Endothelial cell of hepatic sinusoid (primary cell): Measurements from ENCODE around the gene IGF2BP2.
"Not testable (repeated sequence)": the region's sequence is repeated elsewhere in the genome, so short reads cannot be mapped to it uniquely, and the experiment has no call there.

Source experiments
- in situ Hi-C: cut with HindIII; loops from 2 replicates; pipeline ENCODE4 v1.10.0; 2017; ENCODE audit warnings: low sequenced_read_pairs

IGF2BP2 gene

GRCh38 chr3:185813205-185813604 lies 11.6 kb downstream of the IGF2BP2 start:
- in situ Hi-C loops = no loop called here

GRCh38 chr3:185807445-185808068 lies 17.3 kb downstream of the IGF2BP2 start:
- in situ Hi-C loops = no loop called here

DNA sequence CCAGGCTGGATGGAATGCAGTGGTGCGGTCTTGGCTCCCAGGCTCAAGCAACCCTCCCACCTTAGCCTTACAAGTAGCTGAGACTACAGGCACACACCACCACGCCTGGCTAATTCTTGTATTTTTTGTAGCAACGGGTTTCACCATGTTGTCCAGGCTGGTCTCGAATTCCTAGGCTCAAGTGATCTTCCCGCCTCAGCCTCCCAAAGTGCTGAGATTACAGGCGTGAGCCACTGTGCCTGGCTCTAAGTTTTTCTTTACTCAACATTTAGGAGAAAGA lies 26.1 kb downstream of the IGF2BP2 start:
- in situ Hi-C loops = not testable (repeated sequence)

DNA sequence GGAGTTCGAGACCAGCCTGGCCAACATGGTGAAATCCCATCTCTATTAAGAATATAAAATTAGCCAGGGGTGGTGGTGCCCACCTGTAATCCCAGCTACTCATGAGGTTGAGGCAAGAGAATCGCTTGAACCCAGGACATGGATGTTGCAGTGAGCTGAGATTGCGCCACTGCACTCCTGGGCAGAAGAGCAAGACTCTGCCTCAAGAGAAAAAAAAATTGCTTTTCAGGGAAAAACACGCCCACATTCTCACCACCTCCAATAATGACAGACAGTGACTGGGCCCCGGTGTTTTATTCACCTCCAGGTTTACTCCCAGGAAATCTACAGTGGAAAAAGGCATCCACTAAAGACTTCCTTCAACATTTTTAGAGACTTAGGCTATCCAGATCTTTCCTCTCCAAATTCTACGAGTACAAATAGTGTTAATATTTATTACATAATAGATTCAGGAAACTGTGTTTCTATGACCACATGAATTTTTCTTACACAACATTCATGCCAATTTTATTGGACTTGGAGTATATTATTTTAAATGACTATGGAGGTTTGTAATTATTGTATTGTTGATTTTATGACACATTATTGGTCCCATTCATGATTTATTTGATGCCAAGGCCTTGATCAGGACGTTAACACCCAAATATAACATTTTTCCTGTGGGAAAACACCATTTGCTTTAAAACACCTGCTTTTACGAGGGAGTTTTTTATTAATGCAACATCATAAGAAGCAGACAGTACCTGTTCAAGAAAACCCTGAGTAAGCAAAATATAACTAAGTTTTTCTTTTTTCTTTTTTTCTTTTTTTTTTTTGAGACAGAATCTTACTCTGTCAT lies 26.6 kb downstream of the IGF2BP2 start:
- in situ Hi-C loops = no loop called here

DNA sequence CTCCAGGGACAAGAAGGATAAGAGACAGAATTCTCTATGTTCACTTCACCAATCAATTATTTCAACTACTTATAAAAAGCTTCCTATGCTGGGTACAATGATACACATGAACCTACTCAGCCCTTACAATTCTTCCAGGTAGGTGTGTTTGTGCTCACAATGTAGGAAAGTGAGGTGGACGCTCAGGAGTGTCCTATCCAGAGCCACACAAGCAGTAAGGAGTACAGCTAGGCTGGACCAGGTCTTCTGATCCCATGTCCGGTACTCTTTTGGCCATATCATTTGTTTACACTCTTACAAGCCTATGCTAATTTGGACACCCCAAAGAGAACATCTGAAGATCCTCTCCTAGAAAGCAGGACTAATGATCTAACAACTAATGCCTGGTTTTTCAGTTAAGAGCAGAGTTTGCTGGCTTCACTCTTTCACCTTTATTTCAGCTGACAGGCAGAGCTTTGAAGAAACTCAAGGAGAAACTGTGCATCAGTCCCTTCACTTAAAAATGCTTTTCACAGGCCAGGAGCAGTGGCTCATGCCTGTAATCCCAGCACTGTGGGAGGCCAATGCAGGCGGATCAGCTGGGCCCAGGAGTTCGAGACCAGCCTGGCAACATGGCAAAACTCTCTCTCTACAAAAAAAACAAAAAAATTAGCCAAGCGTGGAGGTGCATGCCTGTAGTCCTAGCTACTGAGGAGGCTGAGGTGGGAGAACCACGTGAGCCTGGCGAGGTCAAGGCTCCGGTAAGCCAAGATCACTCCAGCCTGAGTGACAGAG lies 27.5 kb downstream of the IGF2BP2 start:
- in situ Hi-C loops = no loop called here

- in situ Hi-C loops = no loop called here
These were observed 28.3 kb downstream of the IGF2BP2 start for GRCh38 chr3:185796431-185797107.

- in situ Hi-C loops = no loop called here
These were observed 31.5 kb downstream of the IGF2BP2 start for GRCh38 chr3:185793381-185793780.

DNA sequence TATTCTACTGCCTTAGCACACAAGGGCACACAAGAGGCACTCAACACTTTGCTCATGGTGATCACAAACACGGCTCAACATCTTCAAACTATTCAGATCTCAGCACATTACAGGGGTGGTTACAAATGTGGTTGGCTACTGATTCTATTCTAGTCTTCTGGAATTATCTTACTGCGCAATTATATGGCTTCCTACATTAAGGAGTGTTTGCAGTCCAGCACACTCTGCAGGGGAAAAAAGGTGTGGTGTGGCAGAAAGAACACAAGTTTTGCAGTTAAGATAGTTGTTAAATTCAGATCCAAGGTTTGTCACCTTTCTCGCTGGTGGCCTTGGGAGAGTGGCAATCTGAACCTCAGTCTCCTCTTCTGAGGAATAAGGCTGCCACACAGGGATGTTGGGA lies 31.9 kb downstream of the IGF2BP2 start:
- in situ Hi-C loops = no loop called here

GRCh38 chr3:185789891-185790830 lies 34.7 kb downstream of the IGF2BP2 start:
- in situ Hi-C loops = no loop called here

GRCh38 chr3:185789134-185789533 lies 35.7 kb downstream of the IGF2BP2 start:
- in situ Hi-C loops = no loop called here

DNA sequence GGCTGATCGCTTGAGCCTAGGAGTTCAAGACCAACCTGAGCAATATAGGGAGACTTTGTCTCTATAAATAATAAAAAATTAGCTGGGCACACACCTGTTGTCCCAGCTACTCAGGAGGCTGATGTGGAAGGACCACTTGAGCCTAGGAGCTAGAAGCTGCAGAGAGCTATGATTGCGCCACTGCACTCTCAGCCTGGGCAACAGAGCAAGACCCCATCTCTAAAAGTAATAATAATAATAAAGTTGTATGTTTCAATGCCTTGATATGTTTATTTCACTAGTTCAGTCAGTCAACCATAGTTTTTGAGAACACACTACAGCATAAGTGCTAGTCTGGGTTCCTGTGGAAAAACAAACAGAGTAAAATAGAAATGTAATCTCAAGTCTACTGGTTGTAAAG lies 36.5 kb downstream of the IGF2BP2 start:
- in situ Hi-C loops = no loop called here

DNA sequence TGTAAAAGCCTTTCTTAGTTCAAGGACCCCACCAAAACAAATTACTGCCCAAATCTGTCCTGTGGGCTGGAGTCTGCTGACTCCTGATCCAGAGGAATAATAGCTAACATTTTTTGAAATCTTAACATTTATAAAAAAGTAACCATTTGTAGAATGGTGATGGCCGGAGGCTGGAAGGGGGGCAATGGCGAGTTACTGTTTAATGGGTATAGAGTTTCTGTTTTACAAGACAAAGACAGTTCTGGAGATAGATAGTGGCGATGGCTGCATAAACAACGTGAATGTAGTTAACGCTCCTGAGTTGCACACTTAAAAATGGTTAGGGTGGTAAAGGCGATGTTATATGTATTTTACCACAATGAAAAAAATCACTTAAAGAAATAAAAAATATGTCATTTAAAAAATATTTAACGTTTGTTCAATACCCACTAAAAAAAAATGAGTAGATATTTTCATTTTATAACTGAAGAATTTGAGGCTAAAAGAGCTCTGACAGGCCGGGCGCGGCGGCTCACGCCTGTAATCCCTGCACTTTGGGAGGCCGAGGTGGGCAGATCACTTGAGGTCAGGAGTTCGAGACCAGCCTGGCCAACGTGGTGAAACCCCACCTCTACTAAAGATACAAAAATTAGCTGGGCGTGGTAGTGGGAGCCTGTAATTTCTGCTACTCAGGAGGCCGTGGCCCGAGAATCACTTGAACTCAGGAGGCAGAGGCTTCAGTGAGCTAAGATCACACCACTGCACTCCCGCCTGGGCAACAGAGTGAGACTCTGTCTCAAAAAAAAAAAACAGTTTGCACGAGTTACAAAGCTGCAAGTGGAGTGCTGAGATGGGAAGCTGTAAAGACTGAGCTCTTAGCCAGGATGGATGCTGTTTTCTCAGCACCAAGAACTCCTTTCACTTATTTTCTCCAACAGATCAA lies 37.6 kb downstream of the IGF2BP2 start:
- in situ Hi-C loops = no loop called here

DNA sequence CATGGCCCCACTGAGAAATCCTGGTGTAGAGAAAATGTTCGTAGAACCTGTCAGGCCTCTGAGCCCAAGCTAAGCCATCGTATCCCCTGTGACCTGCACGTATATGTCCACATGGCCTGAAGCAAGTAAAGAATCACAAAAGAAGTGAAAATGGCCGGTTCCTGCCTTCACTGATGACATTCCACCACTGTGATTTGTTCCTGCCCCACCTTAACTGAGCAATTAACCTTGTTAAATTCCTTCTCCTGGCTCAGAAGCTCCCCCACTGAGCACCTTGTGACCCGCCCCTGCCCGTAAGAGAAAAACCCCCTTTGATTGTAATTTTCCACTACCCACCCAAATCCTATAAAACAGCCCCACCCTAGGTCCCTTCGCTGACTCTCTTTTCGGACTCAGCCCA lies 38.6 kb downstream of the IGF2BP2 start:
- in situ Hi-C loops = not testable (repeated sequence)

GRCh38 chr3:185784317-185784716 lies 40.5 kb downstream of the IGF2BP2 start:
- in situ Hi-C loops = no loop called here

- in situ Hi-C loops = no loop called here
These were observed 43.1 kb downstream of the IGF2BP2 start for GRCh38 chr3:185781759-185782158.

DNA sequence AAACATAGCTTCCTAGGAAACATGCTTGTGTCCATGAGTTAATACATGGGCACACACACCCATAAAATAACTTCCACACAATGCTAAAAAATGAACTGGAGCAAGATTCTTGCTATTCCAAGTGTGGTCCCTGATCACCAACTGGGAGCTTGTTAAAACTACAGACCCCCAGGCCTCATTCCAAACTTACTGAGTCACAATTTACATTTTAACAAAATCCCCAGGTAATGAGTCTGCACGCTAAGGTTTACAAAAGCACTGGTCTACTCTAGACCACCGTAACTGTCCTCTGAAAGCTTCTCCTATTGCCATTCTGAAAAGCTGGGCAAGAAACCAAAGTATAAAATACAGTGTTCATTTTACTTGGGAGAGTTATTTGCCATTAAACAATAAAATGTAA lies 45.4 kb downstream of the IGF2BP2 start:
- in situ Hi-C loops = no loop called here

DNA sequence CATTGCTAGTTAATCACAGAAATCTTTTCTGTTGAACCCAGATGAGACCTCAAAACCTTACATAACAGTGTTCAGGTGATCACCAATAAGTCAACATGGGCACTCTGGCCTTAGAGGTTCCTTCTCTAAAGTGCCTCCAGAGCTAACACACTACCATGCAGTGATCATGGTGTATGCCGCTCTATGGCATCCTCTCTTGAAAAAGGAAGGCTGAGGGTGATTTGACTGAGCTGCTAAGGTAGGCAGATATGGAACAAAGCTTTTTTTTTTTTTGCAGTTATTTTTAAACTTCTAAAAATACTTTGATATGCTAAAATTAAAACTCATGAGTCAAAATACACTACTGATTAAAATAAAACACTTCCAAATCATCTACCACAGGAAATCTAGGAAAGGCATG lies 46.0 kb downstream of the IGF2BP2 start:
- in situ Hi-C loops = no loop called here

DNA sequence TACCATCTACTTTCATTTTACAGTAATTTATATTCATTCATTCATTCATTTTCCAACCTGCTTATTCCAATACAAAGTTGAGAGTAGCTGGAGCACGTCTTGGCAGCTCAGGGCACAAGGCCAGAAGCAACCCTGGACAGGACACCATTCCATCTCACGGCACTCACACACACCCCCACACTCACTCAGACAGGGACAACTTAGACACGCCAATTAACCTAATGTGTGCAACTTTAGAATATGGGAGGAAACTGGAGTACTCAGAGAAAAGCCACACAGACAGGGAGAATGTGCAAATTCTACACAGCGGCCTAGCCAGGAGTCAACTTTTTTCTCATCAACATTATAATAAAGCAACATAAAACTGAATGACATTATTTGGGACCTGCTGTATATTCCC lies 46.7 kb downstream of the IGF2BP2 start:
- in situ Hi-C loops = no loop called here

GRCh38 chr3:185770109-185770508 lies 54.7 kb downstream of the IGF2BP2 start:
- in situ Hi-C loops = no loop called here
